Measurements from ENCODE around the gene DNPH1.

The DNPH1 gene

GRCh38 chr6:43274916-43275597 lies 45.8 kb upstream of the DNPH1 start:
- H3K27ac ChIP-seq: no peak overlapping the region
- TF ChIP-seq ZFX (IDR thresholded peaks at IDR 0.05; ENCODE audit: borderline replicate concordance): no peak

GRCh38 chr6:43274127-43274915 lies 45.0 kb upstream of the DNPH1 start:
- TF ChIP-seq CTCF (IDR thresholded peaks at IDR 0.05): no peak
- TF ChIP-seq ZFX (IDR thresholded peaks at IDR 0.05; ENCODE audit: borderline replicate concordance): no peak
- H3K27ac ChIP-seq: no peak overlapping the region

- no peak overlapping the region for H3K27ac ChIP-seq
- TF ChIP-seq CTCF (IDR thresholded peaks at IDR 0.05) (no peak), ZFX (IDR thresholded peaks at IDR 0.05; ENCODE audit: borderline replicate concordance) (no peak)
These were observed 44.4 kb upstream of the DNPH1 start for GRCh38 chr6:43273707-43274106.

DNA sequence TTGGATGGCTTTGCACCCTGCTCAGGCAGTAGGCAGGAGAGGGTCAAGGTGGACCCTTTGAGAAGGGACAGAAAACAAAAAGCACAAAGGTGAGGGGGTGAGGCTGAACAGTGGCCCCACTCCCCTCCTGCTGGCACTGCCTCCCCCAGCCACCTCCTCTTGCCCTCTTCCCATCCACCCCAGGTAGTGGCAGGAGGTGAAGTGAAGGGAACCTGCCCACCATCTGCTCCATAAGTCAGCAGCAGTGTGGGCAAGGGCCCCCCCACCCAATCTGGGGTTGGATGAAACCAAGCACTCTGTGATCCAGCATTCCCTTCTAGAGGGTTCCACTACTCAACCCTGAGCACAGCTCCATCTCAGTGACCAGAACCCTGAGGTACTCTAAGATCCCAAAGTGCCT lies 42.7 kb upstream of the DNPH1 start:
- TF ChIP-seq ZFX (IDR thresholded peaks at IDR 0.05; ENCODE audit: borderline replicate concordance): no peak
- TF ChIP-seq CTCF (IDR thresholded peaks at IDR 0.05): no peak
- H3K27ac ChIP-seq: no peak overlapping the region

GRCh38 chr6:43271103-43271815 lies 42.0 kb upstream of the DNPH1 start:
- no peak overlapping the region for H3K27ac ChIP-seq
- TF ChIP-seq CTCF (IDR thresholded peaks at IDR 0.05) (no peak), ZFX (IDR thresholded peaks at IDR 0.05; ENCODE audit: borderline replicate concordance) (no peak)

DNA sequence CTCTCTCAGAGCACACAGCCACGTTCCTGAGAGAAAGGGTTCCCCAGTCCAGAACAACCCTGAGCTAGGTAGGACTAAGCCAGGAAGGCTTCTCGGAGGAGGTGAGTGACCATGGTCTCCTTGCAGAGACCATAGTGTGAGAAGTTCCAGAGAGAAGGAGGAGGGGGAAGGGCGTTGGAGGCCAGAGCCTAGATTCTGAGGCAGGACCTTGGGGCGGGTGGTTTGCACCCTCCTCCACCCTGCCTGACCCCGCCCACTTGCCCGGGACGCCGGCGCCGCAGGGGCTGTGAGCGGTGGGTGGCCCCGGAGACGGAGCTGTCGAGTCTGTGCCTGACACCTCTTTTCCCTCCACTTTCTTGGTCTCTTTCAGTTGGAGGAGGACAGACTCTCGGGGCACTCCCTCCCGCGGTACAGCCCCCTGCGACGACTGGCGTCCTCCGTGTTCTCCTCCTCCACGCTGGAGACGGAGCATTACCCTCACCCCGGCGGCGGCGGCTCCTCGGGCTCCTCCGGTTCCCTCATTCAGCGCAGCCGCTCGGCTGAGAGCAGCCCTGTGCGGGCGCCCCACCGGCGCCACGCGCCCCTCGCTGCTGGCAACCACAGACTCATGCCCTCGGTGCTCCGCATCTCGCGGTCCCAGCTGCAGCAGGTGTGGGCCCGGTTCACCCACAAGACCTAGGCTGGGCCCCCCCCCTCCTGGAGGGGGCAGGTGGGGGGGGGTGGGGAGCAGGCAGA lies 40.2 kb upstream of the DNPH1 start:
- peak overlapping the region; percentile 15; the same call in 1 of the 2 replicates for H3K27ac ChIP-seq
- TF ChIP-seq CTCF (IDR thresholded peaks at IDR 0.05): no peak
- TF ChIP-seq ZFX (IDR thresholded peaks at IDR 0.05; ENCODE audit: borderline replicate concordance): no peak

DNA sequence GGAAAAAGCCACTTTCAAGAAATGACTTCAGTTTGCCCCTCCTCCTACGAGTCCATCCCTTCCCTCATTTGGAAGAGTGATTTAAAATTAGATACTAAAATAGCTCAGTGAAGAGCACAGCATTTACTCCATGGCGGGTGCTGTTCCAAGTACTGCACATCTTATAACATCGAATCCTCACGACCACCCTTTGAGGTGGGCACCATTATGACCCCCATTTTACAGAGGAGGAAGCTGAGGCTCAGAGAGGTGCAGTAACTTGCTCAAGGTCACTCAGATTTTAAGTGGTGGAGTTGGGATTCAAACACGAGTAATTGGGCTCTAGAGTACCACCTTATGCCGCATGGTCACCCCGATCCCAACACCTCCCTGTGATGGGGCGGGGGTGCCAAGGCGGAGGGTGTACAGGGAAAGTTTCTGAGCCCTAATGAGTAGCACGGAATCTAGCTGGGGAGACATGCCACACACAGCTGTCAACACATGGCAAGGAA lies 39.5 kb upstream of the DNPH1 start:
- no peak for TF ChIP-seq CTCF (IDR thresholded peaks at IDR 0.05)
- TF ChIP-seq ZFX (IDR thresholded peaks at IDR 0.05; ENCODE audit: borderline replicate concordance): no peak
- no peak overlapping the region for H3K27ac ChIP-seq
